Tibial artery (tissue), 4 donors: Measurements from ENCODE around the gene PPP2R2B.

Experiments used
- DNase-seq, 2 donors: peaks; one replicate each; pipeline ENCODE4 v3.0.0-alpha.2; 2019
- H3K27ac ChIP-seq, 2 donors: fragments of 200-600 bp; sonication (generic) in 1 of 2; 1 replicate in 1 of 2; 2 replicates in 1 of 2; pipeline ENCODE4 v1.5.1; 2018 to 2019; ENCODE audit warnings: mild to moderate bottlenecking in 1 of 2
- H3K27me3 ChIP-seq, 2 donors: fragments of 200-600 bp; sonication (generic) in 1 of 2; one replicate each; pipeline versions ENCODE4 v1.5.1 to v1.6.0; 2016 to 2019
- H3K36me3 ChIP-seq, 3 donors: fragments of 200-600 bp; sonication (generic) in 2 of 3; one replicate each; pipeline ENCODE4 v1.5.1; 2016 to 2019; ENCODE audit warnings: mild to moderate bottlenecking in 2 of 3
- H3K4me1 ChIP-seq, 4 donors: fragments of 200-600 bp; sonication (generic) in 2 of 4; 1 replicate in 3 of 4; 2 replicates in 1 of 4; pipeline ENCODE4 v1.5.1; 2016 to 2019
- H3K4me3 ChIP-seq, 2 donors: fragments of 200-600 bp; sonication (generic) in 1 of 2; 1 replicate in 1 of 2; 2 replicates in 1 of 2; pipeline ENCODE4 v1.5.1; 2018 to 2019; ENCODE audit warnings: mild to moderate bottlenecking in 2 of 2
- H3K9me3 ChIP-seq, 3 donors: fragments of 200-600 bp; sonication (generic) in 1 of 3; one replicate each; pipeline ENCODE4 v1.5.1; 2016 to 2019
- CTCF ChIP-seq, 2 experiments: fragments of 200-600 bp in 1 of 2; fragments of 450-650 bp in 1 of 2; IDR thresholded peaks; one replicate each; pipeline ENCODE4 v1.5.1; 2017 to 2019; ENCODE audit warnings: antibody characterized with exemption in 2 of 2, mild to moderate bottlenecking in 1 of 2, moderate library complexity in 1 of 2
- intact Hi-C: fragments of 100-400 bp; cut with DNase I; formaldehyde crosslinking; loops from one replicate; pipeline ENCODE4 v1.15.0; 2023; ENCODE audit warnings: low total_unique reads

The PPP2R2B gene

DNA sequence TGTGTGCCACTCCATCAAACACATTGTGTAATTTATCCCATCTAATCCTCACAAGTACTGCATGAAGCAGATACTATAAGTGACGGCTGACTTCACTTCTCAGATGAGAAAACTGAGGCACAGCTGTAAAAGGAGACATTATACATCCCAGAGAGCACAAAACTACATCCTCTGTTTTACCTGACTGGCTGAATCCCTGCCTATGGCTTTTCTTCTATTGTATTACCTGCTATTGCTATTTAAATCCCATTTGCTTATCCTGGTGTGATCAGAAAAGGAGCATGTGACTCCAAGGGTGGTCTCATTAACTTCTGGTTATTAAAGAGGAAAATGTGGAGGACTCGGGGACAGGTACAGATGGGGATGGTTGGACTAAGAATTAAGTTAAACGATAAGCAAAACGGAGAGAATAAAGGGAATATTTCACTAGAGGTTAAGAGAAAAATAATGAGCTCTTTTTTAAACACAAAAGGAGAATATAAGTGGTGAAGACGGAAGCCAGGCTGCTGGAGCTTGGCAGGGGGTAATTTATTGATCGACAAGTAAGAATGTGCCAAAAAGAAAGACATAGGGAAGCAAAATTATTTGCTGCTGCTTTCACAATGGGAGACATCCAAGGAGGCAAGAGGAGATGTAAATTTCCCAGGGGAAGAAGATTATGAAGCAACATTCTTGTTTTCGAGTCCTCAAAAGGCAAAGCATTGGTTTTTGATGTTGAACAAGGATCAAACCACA, 206.8 kb downstream of the PPP2R2B start:
- intact Hi-C loops: loop anchor here (5.0 kb wide), 1 partner anchor 206 kb away; the partner anchor contains the start of gene PPP2R2B
- Histone ChIP-seq H3K4me1 (peaks cover 0 to 56% (median 6%) of the 10 kb centered on the region in 4 donors), H3K36me3 (no peaks in the 10 kb centered on the region), H3K27ac (no peak overlapping the region), H3K27me3 (no peaks in the 10 kb centered on the region), H3K9me3 (no peaks in the 10 kb centered on the region), H3K4me3 (no peak overlapping the region)
- no peak for DNase-seq
- TF ChIP-seq CTCF (IDR thresholded peaks at IDR 0.05): no peak

DNA sequence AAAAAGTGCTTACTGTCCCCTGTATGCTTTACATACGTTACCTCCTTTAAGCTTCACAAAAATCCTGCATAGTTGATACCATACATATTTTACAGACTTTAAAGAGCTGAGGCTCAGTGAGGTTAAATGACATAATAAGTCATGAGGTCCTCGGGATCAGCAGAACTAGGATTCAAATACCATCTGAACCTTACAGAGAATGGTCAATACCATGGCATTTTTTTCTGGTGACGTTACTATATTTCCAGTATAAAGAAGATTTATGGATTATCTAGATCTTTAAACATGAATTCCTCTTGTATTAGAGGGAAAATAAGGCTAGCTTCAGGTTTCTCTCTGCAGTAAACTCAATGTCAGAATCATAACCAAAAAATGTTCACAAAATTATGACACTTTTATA, 208.9 kb downstream of the PPP2R2B start:
- DNase-seq: no peak
- intact Hi-C loops: loop anchor here (5.0 kb wide), 1 partner anchor 208 kb away; the partner anchor contains the start of gene PPP2R2B
- H3K27me3 ChIP-seq: no peaks in the 10 kb centered on the region
- no peaks in the 10 kb centered on the region for H3K9me3 ChIP-seq
- peak overlapping the region in 1 of 2 donors; percentile 83 for H3K27ac ChIP-seq
- TF ChIP-seq CTCF (IDR thresholded peaks at IDR 0.05): no peak
- H3K4me3 ChIP-seq: no peak overlapping the region
- peaks cover 0 to 55% (median 6%) of the 10 kb centered on the region in 4 donors for H3K4me1 ChIP-seq
- H3K36me3 ChIP-seq: no peaks in the 10 kb centered on the region

DNA sequence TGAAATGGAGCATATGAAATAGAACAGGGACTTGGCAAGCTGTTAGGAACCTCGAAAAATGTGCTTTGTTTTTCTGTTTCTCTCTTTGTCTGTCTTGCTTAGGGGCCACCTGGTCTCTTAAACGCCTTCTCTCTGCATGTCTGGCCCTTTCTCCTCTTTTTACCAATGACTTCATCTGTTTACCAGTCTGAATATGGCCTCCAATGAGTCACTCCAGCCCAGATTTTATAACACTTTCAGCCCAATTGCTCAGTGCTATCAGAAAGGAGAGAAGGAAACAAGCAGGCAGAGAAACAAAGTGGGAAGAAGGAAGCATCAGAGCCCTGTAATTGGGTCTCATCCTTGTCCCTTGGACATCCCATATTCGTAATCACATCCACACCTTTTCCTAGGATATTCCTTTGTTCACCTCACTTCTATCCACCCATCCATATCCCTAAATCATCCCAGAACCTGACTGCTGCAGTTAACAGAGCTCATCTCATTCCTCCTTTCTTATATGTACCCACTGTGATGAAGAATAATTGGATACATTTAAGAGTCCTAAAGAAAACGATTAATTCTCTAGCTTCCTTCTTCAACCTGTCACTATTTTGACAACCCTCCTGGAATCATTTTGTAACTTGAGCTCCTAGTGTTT, 210.8 kb downstream of the PPP2R2B start:
- peak overlapping the region; percentile 83 for H3K27ac ChIP-seq
- H3K4me1 ChIP-seq: peaks cover 0 to 41% (median 5%) of the 10 kb centered on the region in 4 donors
- no peak overlapping the region for H3K4me3 ChIP-seq
- DNase-seq: no peak
- intact Hi-C loops: no loop called here
- H3K36me3 ChIP-seq: no peaks in the 10 kb centered on the region
- TF ChIP-seq CTCF (IDR thresholded peaks at IDR 0.05): no peak
- no peaks in the 10 kb centered on the region for H3K27me3 ChIP-seq
- no peaks in the 10 kb centered on the region for H3K9me3 ChIP-seq

GRCh38 chr5:146662229-146662628, 216.3 kb downstream of the PPP2R2B start:
- DNase-seq: no peak
- TF ChIP-seq CTCF (IDR thresholded peaks at IDR 0.05): peak; percentile 57 to 61
- Histone ChIP-seq H3K27ac (no peak overlapping the region), H3K27me3 (no peaks in the 10 kb centered on the region), H3K4me3 (no peak overlapping the region), H3K36me3 (no peaks in the 10 kb centered on the region), H3K9me3 (no peaks in the 10 kb centered on the region), H3K4me1 (peaks cover 0 to 10% (median 0%) of the 10 kb centered on the region in 4 donors)
- intact Hi-C loops: no loop called here

GRCh38 chr5:146660376-146660960, 218.1 kb downstream of the PPP2R2B start:
- Histone ChIP-seq H3K27ac (no peak overlapping the region), H3K36me3 (no peaks in the 10 kb centered on the region), H3K4me3 (no peak overlapping the region), H3K9me3 (no peaks in the 10 kb centered on the region), H3K27me3 (no peaks in the 10 kb centered on the region), H3K4me1 (no peaks in the 10 kb centered on the region)
- no peak for TF ChIP-seq CTCF (IDR thresholded peaks at IDR 0.05)
- intact Hi-C loops: no loop called here
- no peak for DNase-seq
